Measurements from ENCODE around the gene AZIN2. TPM values are rescaled to one million over a fixed set of nuclear protein-coding genes. Genes with fewer than 3 reads are reported as not detected.

The AZIN2 gene
- polyA plus RNA-seq, 2 of the 4 experiments (the other 2 are of a cell fraction) = 1.6 to 1.9 TPM

DNA sequence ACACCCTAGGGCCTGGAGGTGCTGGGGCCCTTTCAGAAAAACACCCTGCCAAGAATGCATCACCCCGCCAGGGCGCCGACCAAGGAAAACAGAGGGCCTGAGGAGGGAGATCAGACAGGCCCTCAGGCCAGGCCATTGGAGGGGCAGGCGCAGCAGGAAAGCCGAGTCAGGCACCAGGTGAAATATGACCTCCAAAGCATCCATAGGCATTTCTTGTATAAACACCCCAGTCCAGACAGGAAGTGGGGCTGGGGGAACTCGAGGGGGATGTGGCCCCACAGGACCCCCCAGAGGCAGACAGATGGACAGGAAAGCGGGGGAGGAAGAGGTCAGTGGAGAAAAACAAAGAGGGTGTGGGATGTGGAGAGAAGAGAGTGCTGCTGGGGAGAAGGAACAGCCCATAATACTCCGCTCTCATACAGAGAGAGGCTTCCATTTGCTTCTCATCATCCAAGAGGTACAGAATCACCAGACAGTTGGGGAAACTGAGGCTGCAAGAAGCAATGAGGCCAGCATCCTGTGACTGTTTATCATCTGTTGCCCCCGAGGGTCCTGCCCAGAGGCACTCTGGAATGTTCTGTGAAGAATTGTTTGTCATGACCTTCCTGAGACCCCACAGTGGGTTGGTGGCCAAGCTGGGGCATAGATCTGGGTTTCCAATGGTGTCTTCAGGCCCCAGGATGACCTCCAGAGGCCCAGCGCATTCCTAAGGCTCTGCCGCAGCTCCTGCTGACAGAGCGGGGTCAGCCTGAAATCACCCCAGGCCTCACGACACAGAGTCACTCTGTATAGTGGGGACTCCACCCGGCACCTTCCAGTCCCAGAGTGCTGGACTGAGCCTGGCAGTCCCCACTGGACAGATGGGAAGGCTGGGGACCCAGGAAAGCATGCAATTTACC, 82.9 kb downstream of the AZIN2 start:
- Histone ChIP-seq H3K9me3 (no peaks in the 10 kb centered on the region), H3K27ac (no peak overlapping the region), H3K4me2 (no peak overlapping the region), H3K4me3 (no peak overlapping the region), H3K4me1 (no peaks in the 10 kb centered on the region)
- no peak for FAIRE-seq
- WGBS (ENCODE audit: missing lambda C conversion rate) = 66% methylated on average over 8 of the region's 14 CpGs
- POLR2A ChIA-PET = no interaction called here
- CTCF ChIA-PET = no interaction called here
- no peak for ATAC-seq
- TF ChIP-seq GATA3 (IDR thresholded peaks at IDR 0.05; ENCODE audit: borderline replicate concordance) = no peak
- DNase-seq (ENCODE audit: low read depth in 1 of 2, low spot score in 1 of 2) = no peak

GRCh38 chr1:33165209-33165608, 84.3 kb downstream of the AZIN2 start:
- 98% methylated on average over 11 of the region's 21 CpGs for WGBS (ENCODE audit: missing lambda C conversion rate)
- H3K4me1 ChIP-seq = no peaks in the 10 kb centered on the region
- no peak overlapping the region for H3K4me2 ChIP-seq
- DNase-seq (ENCODE audit: low read depth in 1 of 2, low spot score in 1 of 2) = no peak
- FAIRE-seq = no peak
- POLR2A ChIA-PET = interaction anchor here (0.6 kb wide), 1 partner anchor 350 kb away, joined by 4 read pairs; no protein-coding TSS in a partner anchor
- no peak overlapping the region for H3K4me3 ChIP-seq
- no peak overlapping the region for H3K27ac ChIP-seq
- TF ChIP-seq ZSCAN20 (CRISPR knock-in tag; IDR thresholded peaks at IDR 0.05) = no peak
- no peak for TF ChIP-seq BCL3 (IDR thresholded peaks at IDR 0.05)
- no peak for TF ChIP-seq HEYL (CRISPR knock-in tag; IDR thresholded peaks at IDR 0.05)
- TF ChIP-seq POLR2A (IDR thresholded peaks at IDR 0.05; ENCODE audit: low read length) = no peak
- no peak for TF ChIP-seq MAZ (IDR thresholded peaks at IDR 0.05; ENCODE audit: borderline replicate concordance, low read depth, low read length)
- TF ChIP-seq RFX5 (IDR thresholded peaks at IDR 0.05) = no peak
- no peak for TF ChIP-seq JUNB (IDR thresholded peaks at IDR 0.05)
- H3K9me3 ChIP-seq = no peaks in the 10 kb centered on the region
- CTCF ChIA-PET = no interaction called here
- ATAC-seq = peak in 1 of 2 experiments; percentile 45; a peak in 2 of 6 replicates

- FAIRE-seq = no peak
- Histone ChIP-seq H3K4me2 (no peak overlapping the region), H3K4me3 (no peak overlapping the region), H3K4me1 (no peaks in the 10 kb centered on the region), H3K27ac (no peak overlapping the region), H3K9me3 (no peaks in the 10 kb centered on the region)
- DNase-seq (ENCODE audit: low read depth in 1 of 2, low spot score in 1 of 2) = no peak
- TF ChIP-seq ESRRA (IDR thresholded peaks at IDR 0.05; ENCODE audit: borderline replicate concordance, low read length) (no peak), TP53 (CRISPR knock-in tag; IDR thresholded peaks at IDR 0.05) (no peak), BHLHE40 (IDR thresholded peaks at IDR 0.05; ENCODE audit: low read depth, low read length) (no peak), HMGXB4 (CRISPR knock-in tag; IDR thresholded peaks at IDR 0.05; ENCODE audit: borderline replicate concordance) (no peak)
- ChIA-PET CTCF (no interaction called here), POLR2A (no interaction called here)
- WGBS (ENCODE audit: missing lambda C conversion rate) = 83% methylated on average over 6 of the region's 6 CpGs
- ATAC-seq = no peak
These were observed 84.9 kb downstream of the AZIN2 start for GRCh38 chr1:33165809-33166208.

DNA sequence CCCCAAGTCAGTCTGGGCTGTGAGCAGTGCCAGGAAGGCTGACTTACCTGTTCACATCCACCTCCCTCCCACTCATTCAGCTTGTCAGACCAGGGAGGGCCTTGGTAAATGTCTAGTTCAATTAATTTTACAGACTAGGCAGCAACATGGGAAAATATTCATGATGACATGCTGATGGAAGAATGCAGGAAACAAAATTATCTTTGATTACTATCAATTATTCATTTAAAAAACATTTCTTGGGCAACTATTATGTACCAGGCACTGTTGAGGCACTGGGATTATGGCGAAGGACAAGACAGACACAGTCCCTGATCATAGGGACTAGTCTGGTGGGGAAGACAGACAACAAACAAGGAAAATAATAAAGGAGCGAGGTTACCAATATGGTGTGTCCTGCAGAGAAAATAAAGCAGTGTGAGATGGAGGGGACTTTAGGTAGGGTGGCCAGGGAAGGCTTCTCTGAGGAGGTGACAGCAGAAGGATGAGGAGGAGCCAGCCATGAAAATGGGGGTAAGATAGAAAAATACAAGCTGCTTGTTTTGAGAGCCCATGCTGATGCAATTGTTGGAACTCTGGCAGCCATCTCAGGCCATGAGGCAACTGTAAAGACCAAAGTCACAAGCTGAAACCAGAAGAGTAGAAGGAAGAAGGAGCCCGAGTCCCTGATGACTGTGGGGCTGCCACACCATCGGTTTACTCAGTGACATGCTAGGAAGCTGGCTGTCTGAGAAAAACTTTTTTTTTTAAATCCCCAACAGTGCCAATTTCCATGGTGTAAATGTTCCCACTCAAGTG, 86.9 kb downstream of the AZIN2 start:
- H3K4me2 ChIP-seq = no peak overlapping the region
- ATAC-seq (no peak), FAIRE-seq (no peak), DNase-seq (ENCODE audit: low read depth in 1 of 2, low spot score in 1 of 2) (no peak)
- no peak overlapping the region for H3K4me3 ChIP-seq
- CTCF ChIA-PET = interaction anchor here (1.4 to 2.3 kb wide), 2 partner anchors 16 to 40 kb away, joined by 3 to 6 read pairs; no protein-coding TSS in a partner anchor
- no peak overlapping the region for H3K27ac ChIP-seq
- POLR2A ChIA-PET = no interaction called here
- TF ChIP-seq CHD2 (IDR thresholded peaks at IDR 0.05; ENCODE audit: low read length, partially characterized antibody) (no peak), NPAS2 (CRISPR knock-in tag; IDR thresholded peaks at IDR 0.05; ENCODE audit: borderline replicate concordance) (no peak), HOXB13 (CRISPR knock-in tag; IDR thresholded peaks at IDR 0.05; ENCODE audit: low read depth) (no peak), TFCP2L1 (CRISPR knock-in tag; IDR thresholded peaks at IDR 0.05) (no peak), POLR2AphosphoS2 (conservative IDR thresholded peaks at IDR 0.05; ENCODE audit: low read length) (no peak), RAD21 (conservative IDR thresholded peaks at IDR 0.05 in 1 of 2, IDR thresholded peaks at IDR 0.05 in 1 of 2) (no peak), BCL3 (IDR thresholded peaks at IDR 0.05) (no peak), ZFP36 (IDR thresholded peaks at IDR 0.05; ENCODE audit: borderline replicate concordance, partially characterized antibody) (no peak), JUNB (IDR thresholded peaks at IDR 0.05) (no peak), NFE2L2 (conservative IDR thresholded peaks at IDR 0.05; ENCODE audit: low read length) (no peak), TP53 (CRISPR knock-in tag; IDR thresholded peaks at IDR 0.05) (no peak), MAZ (IDR thresholded peaks at IDR 0.05; ENCODE audit: borderline replicate concordance, low read depth, low read length) (no peak), PHF8 (IDR thresholded peaks at IDR 0.05; ENCODE audit: borderline replicate concordance, low read depth) (no peak), CEBPB (IDR thresholded peaks at IDR 0.05) (no peak), MYC (IDR thresholded peaks at IDR 0.05; ENCODE audit: borderline replicate concordance, low read length) (no peak)
- no peaks in the 10 kb centered on the region for H3K4me1 ChIP-seq
- 60% methylated on average over 4 of the region's 4 CpGs for WGBS (ENCODE audit: missing lambda C conversion rate)
- H3K9me3 ChIP-seq = no peaks in the 10 kb centered on the region
